GM12878 (cell line): ENCODE data around the gene TUBB. TPM values are rescaled to one million over a fixed set of nuclear protein-coding genes. Genes with fewer than 3 reads are reported as not detected.

Experiments used
- ATAC-seq: fragments of 200-7000 bp; cut with Tn5 transposase; 3 replicates; pipeline ENCODE4 v1.9.1; 2020; ENCODE audit warnings: mild to moderate bottlenecking, moderate library complexity
- BruUV-seq: library from RNA; stranded (reverse); fragments of 400-500 nt; replicated peaks from 2 replicates; lab custom pipeline; 2021; lab: Mats Ljungman, UMichigan
- CTCF ChIA-PET: fragments of 300-600 bp; sonication (Branson Sonifier 250); formaldehyde crosslinking; extraction: SDS; loops from one replicate; lab custom pipeline; 2021; ENCODE audit warnings: inconsistent platforms; lab: Yijun Ruan, JAX
- POLR2A ChIA-PET: fragments of 350-600 bp; formaldehyde crosslinking; extraction: SDS; loops from one replicate; lab custom pipeline; 2021; ENCODE audit warnings: inconsistent platforms; lab: Charles Lee
- RAD21 ChIA-PET: fragments of 300-600 bp; sonication (Branson Sonifier 250); formaldehyde crosslinking; loops from one replicate; lab custom pipeline; 2023; ENCODE audit warnings: antibody characterized with exemption; ENCODE audit not compliant: unreplicated experiment; lab: Charles Lee
- SMC1A ChIA-PET: fragments of 300-600 bp; sonication (Branson Sonifier 250); formaldehyde crosslinking; loops from one replicate; lab custom pipeline; 2023; ENCODE audit not compliant: unreplicated experiment, uncharacterized antibody; lab: Charles Lee
- DNase-seq: peaks from one replicate; pipeline ENCODE4 v3.0.0-alpha.2; 2011; ENCODE audit warnings: low read depth, low spot score
- FAIRE-seq: peaks from 3 replicates; lab custom pipeline; 2011; peaks lifted over from hg19 to GRCh38; lab: Jason Lieb, UNC
- H2AFZ ChIP-seq: 2 replicates; pipeline ENCODE4 v1.6.0; 2011; ENCODE audit warnings: low read depth, low read length, control low read depth; ENCODE audit not compliant: control insufficient read depth
- H3K27ac ChIP-seq: 2 replicates; pipeline ENCODE4 v1.5.1; 2011; ENCODE audit warnings: control low read depth; ENCODE audit not compliant: control insufficient read depth, insufficient read depth
- H3K27me3 ChIP-seq, 2 experiments: replicated peaks in 1 of 2; 2 replicates each; pipeline versions ENCODE4 v1.6.0 to v1.6.1; 2011; ENCODE audit warnings: low read length in 1 of 2; ENCODE audit not compliant: control insufficient read depth in 2 of 2, insufficient read depth in 2 of 2
- H3K36me3 ChIP-seq, 2 experiments: 2 replicates each; pipeline ENCODE4 v1.5.1; 2011; ENCODE audit warnings: low read length in 1 of 2; ENCODE audit not compliant: control insufficient read depth in 2 of 2, insufficient read depth in 2 of 2
- H3K4me1 ChIP-seq: 2 replicates; pipeline ENCODE4 v1.6.1; 2011; ENCODE audit warnings: mild to moderate bottlenecking, low read length, moderate library complexity, mixed read lengths; ENCODE audit not compliant: control insufficient read depth, insufficient read depth
- H3K4me2 ChIP-seq: 2 replicates; pipeline ENCODE4 v1.6.0; 2011; ENCODE audit warnings: control low read depth; ENCODE audit not compliant: control insufficient read depth, insufficient read depth
- H3K4me3 ChIP-seq: fragments of 200-600 bp; sonication (generic); 2 replicates; pipeline ENCODE4 v1.5.1; 2016
- H3K79me2 ChIP-seq: 2 replicates; pipeline ENCODE4 v1.6.0; 2011; ENCODE audit warnings: low read length; ENCODE audit not compliant: control insufficient read depth, insufficient read depth
- H3K9ac ChIP-seq: 2 replicates; pipeline ENCODE4 v1.8.0; 2011; ENCODE audit warnings: low read length, control low read depth, mixed read lengths; ENCODE audit not compliant: control insufficient read depth, insufficient read depth
- H3K9me3 ChIP-seq: replicated peaks from 3 replicates; pipeline ENCODE4 v1.5.1; 2011; ENCODE audit warnings: mild to moderate bottlenecking, low read length; ENCODE audit not compliant: control insufficient read depth, insufficient read depth
- H4K20me1 ChIP-seq: 2 replicates; pipeline ENCODE4 v1.6.0; 2011; ENCODE audit not compliant: control insufficient read depth, insufficient read depth
- BACH1 ChIP-seq: fragments of 450-650 bp; IDR thresholded peaks from 2 replicates; pipeline ENCODE4 v1.6.1; 2017; ENCODE audit warnings: mild to moderate bottlenecking, borderline replicate concordance
- IKZF1 ChIP-seq: fragments of 450-650 bp; conservative IDR thresholded peaks from 2 replicates; pipeline ENCODE4 v1.6.1; 2017; ENCODE audit warnings: antibody characterized with exemption, mild to moderate bottlenecking
- IRF3 ChIP-seq: fragments of 450-650 bp; IDR thresholded peaks from 2 replicates; pipeline ENCODE4 v1.6.1; 2014; ENCODE audit warnings: mild to moderate bottlenecking
- MLLT1 ChIP-seq: fragments of 450-650 bp; IDR thresholded peaks from 2 replicates; pipeline ENCODE4 v1.6.1; 2016; ENCODE audit warnings: mild to moderate bottlenecking
- MYB ChIP-seq: fragments of 150-350 bp; IDR thresholded peaks from 2 replicates; pipeline ENCODE4 v1.6.1; 2014; ENCODE audit warnings: mild to moderate bottlenecking, low read depth, low read length, borderline replicate concordance
- NFXL1 ChIP-seq: fragments of 450-650 bp; IDR thresholded peaks from 2 replicates; pipeline ENCODE4 v1.6.1; 2017; ENCODE audit warnings: antibody characterized with exemption, mild to moderate bottlenecking, borderline replicate concordance
- POU2F2 ChIP-seq: IDR thresholded peaks from 3 replicates; pipeline ENCODE4 v1.6.1; 2011; ENCODE audit warnings: low read depth, mild to moderate bottlenecking, low read length, borderline replicate concordance
- RAD21 ChIP-seq: IDR thresholded peaks from 2 replicates; pipeline ENCODE4 v1.6.1; 2011; ENCODE audit warnings: mild to moderate bottlenecking, low read depth, low read length, moderate library complexity; ENCODE audit not compliant: insufficient read depth
- RBBP5 ChIP-seq: fragments of 200-600 bp; sonication (generic); conservative IDR thresholded peaks from 2 replicates; pipeline ENCODE4 v1.6.1; 2016
- SMARCA5 ChIP-seq: fragments of 450-650 bp; IDR thresholded peaks from 2 replicates; pipeline ENCODE4 v1.6.1; 2017; ENCODE audit warnings: mild to moderate bottlenecking
- WRNIP1 ChIP-seq: IDR thresholded peaks from 2 replicates; pipeline ENCODE4 v1.6.1; 2011; ENCODE audit warnings: low read depth, low read length, improper control_type of control experiment, borderline replicate concordance
- ZBTB40 ChIP-seq: fragments of 450-650 bp; IDR thresholded peaks from 2 replicates; pipeline ENCODE4 v1.6.1; 2016; ENCODE audit warnings: mild to moderate bottlenecking, moderate library complexity, borderline replicate concordance
- ZNF207 ChIP-seq: fragments of 450-650 bp; IDR thresholded peaks from 2 replicates; pipeline ENCODE4 v1.6.1; 2014; ENCODE audit warnings: antibody characterized with exemption, mild to moderate bottlenecking, borderline replicate concordance
- ZNF622 ChIP-seq: fragments of 450-650 bp; IDR thresholded peaks from 2 replicates; pipeline ENCODE4 v1.6.1; 2017; ENCODE audit warnings: mild to moderate bottlenecking, inconsistent platforms
- WGBS: methylation state at CpG from one replicate; pipeline ENCODE4 v1.1.6; 2016; ENCODE audit warnings: low lambda C conversion rate; ENCODE audit not compliant: insufficient replicate concordance, insufficient coverage; ENCODE audit errors: missing lambda C conversion rate; 5-methylcytosine and 5-hydroxymethylcytosine counted together
- in situ Hi-C: fragments of 300-500 bp; cut with MboI; formaldehyde crosslinking; loops from 9 replicates; pipeline ENCODE4 v1.14.3; 2018; ENCODE audit warnings: mixed read lengths
- intact Hi-C: fragments of 100-400 bp; cut with micrococcal nuclease; formaldehyde crosslinking; loops from one replicate; pipeline ENCODE4 v1.14.2; 2022; ENCODE audit not compliant: unreplicated experiment
- polyA plus RNA-seq, 11 experiments: library from polyadenylated mRNA; depleted of rRNA in 4 of 11; unstranded in 6 of 11; stranded (reverse) in 5 of 11; fragments of >200 nt; fragmentation: Nextera tagmentation in 4 of 11; fragmentation: Illumina TruSeq in 1 of 11; extraction: Ambion mirVana in 4 of 11; extraction: Trizol in 1 of 11; gene quantifications; 1 replicate in 1 of 11; 2 replicates in 10 of 11; pipeline versions ENCODE4 v1.2.1 to v1.2.3, GENCODE V29; 2011 to 2016; ENCODE audit warnings: inconsistent platforms in 2 of 11, missing spikeins in 2 of 11, low read depth in 1 of 11
- total RNA-seq, 4 experiments: library from RNA; depleted of rRNA in 3 of 4; stranded (reverse); fragments of >200 nt in 3 of 4; fragmentation: Illumina TruSeq in 1 of 4; extraction: Trizol in 1 of 4; gene quantifications; 2 replicates each; pipeline versions ENCODE4 v1.2.1 to v1.2.3, GENCODE V29; 2013 to 2021
- TF ChIP-seq, protein P1 (sequence below): IDR thresholded peaks from 2 replicates; pipeline ENCODE4 v1.6.1; 2011; ENCODE audit warnings: low read depth, low read length, improper control_type of control experiment, borderline replicate concordance

Gene TUBB
- total and polyA plus RNA-seq, 10 of the 15 experiments (the other 5 are each of a cell fraction or from before 2014, with no cell fraction given), result 1,039 to 3,052 (median 1,656) TPM

GRCh38 chr6:30735668-30736314, 15.6 kb downstream of the TUBB start (continued):
- no peak for TF ChIP-seq SMARCA5
- TF ChIP-seq RAD21, result no peak
- TF ChIP-seq IRF3, result no peak
- no peak for TF ChIP-seq MYB
- no peak for TF ChIP-seq BACH1
- TF ChIP-seq WRNIP1, result no peak
- peak; percentile 68; the same call in 1 of the 2 replicates for TF ChIP-seq ZNF207
- TF ChIP-seq IKZF1, result peak; percentile 79
- no peak for TF ChIP-seq NFXL1

- WGBS, result 90% methylated on average over 6 of the region's 6 CpGs
- SMC1A ChIA-PET, result interaction anchor here (0.6 to 10.0 kb wide), 15 partner anchors 14 to 140 kb away, joined by 3 to 122 read pairs (median 5); no protein-coding TSS in a partner anchor
- BruUV-seq, result no TSS peak
- H4K20me1 ChIP-seq, result no peaks in the 10 kb centered on the region
- peaks cover 29% of the 10 kb centered on the region for H3K79me2 ChIP-seq
- no peak for DNase-seq
- H3K27ac ChIP-seq, result no peak overlapping the region
- POLR2A ChIA-PET, result interaction anchor here (0.5 to 9.4 kb wide), 14 partner anchors 11 to 1513 kb away, joined by 3 to 89 read pairs (median 6); partner anchors contain the start of genes MDC1 and TUBB
- H3K4me3 ChIP-seq, result no peak overlapping the region
- CTCF ChIA-PET, result interaction anchor here (0.9 to 5.0 kb wide), 8 partner anchors 12 to 197 kb away, joined by 3 to 40 read pairs (median 4); no protein-coding TSS in a partner anchor
- peaks cover 5% of the 10 kb centered on the region; the same call in 2 of the 3 replicates for H3K9me3 ChIP-seq
- H3K27me3 ChIP-seq, result no peaks in the 10 kb centered on the region
- no peak overlapping the region for H3K9ac ChIP-seq
- RAD21 ChIA-PET, result interaction anchor here (0.8 to 12.8 kb wide), 19 partner anchors 8 to 197 kb away, joined by 3 to 232 read pairs (median 7); partner anchors contain the start of genes DDR1, DHX16, MDC1 and VARS2
- no peak for ATAC-seq
- in situ Hi-C loops, result no loop called here
- no peak for FAIRE-seq
- H3K36me3 ChIP-seq, result peaks cover 6 to 12% of the 10 kb centered on the region in 2 experiments
- peaks cover 41% of the 10 kb centered on the region for H3K4me1 ChIP-seq
- TF ChIP-seq POU2F2 (no peak), MLLT1 (peak; percentile 59), ZBTB40 (no peak), ZNF622 (no peak), RBBP5 (no peak)
- TF ChIP-seq, protein P1, sequence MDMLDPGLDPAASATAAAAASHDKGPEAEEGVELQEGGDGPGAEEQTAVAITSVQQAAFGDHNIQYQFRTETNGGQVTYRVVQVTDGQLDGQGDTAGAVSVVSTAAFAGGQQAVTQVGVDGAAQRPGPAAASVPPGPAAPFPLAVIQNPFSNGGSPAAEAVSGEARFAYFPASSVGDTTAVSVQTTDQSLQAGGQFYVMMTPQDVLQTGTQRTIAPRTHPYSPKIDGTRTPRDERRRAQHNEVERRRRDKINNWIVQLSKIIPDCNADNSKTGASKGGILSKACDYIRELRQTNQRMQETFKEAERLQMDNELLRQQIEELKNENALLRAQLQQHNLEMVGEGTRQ, result no peak
- TF ChIP-seq, all 136 proteins: peak for 1
- no peak overlapping the region; the same call in 1 of the 2 replicates for H3K4me2 ChIP-seq
- no peak overlapping the region for H2AFZ ChIP-seq
- intact Hi-C loops, result loop anchor here (5.0 kb wide), 1 partner anchor 196 kb away; no protein-coding TSS in a partner anchor
Measured at GRCh38 chr6:30738532-30738931, 18.4 kb downstream of the TUBB start.
